ENCODE data around the gene CAAP1.

- TF ChIP-seq POLR2AphosphoS5 (IDR thresholded peaks at IDR 0.05) (no peak), POLR2A (IDR thresholded peaks at IDR 0.05) (no peak)
- TF ChIP-seq, protein P1, sequence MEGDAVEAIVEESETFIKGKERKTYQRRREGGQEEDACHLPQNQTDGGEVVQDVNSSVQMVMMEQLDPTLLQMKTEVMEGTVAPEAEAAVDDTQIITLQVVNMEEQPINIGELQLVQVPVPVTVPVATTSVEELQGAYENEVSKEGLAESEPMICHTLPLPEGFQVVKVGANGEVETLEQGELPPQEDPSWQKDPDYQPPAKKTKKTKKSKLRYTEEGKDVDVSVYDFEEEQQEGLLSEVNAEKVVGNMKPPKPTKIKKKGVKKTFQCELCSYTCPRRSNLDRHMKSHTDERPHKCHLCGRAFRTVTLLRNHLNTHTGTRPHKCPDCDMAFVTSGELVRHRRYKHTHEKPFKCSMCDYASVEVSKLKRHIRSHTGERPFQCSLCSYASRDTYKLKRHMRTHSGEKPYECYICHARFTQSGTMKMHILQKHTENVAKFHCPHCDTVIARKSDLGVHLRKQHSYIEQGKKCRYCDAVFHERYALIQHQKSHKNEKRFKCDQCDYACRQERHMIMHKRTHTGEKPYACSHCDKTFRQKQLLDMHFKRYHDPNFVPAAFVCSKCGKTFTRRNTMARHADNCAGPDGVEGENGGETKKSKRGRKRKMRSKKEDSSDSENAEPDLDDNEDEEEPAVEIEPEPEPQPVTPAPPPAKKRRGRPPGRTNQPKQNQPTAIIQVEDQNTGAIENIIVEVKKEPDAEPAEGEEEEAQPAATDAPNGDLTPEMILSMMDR (IDR thresholded peaks at IDR 0.05 in 8 of 11, conservative IDR thresholded peaks at IDR 0.05 in 3 of 11): no peak
Observed at GRCh38 chr9:26939955-26940711, 47.5 kb upstream of the CAAP1 start.
